OCI-LY1 (cell line): ENCODE results near the gene NUTM2E.
"Not testable (repeated sequence)": the region's sequence is repeated elsewhere in the genome, so short reads cannot be mapped to it uniquely, and the experiment has no call there.

Experiments
- H2AFZ ChIP-seq: fragments of 200-600 bp; sonication (generic), shearing (Covaris generic); 2 replicates; pipeline ENCODE4 v1.6.0; 2014; ENCODE audit warnings: antibody characterized with exemption, mild to moderate bottlenecking, low read length
- H3F3A ChIP-seq: fragments of 200-600 bp; sonication (generic), shearing (Covaris generic); 2 replicates; pipeline ENCODE4 v1.6.0; 2014; ENCODE audit warnings: mild to moderate bottlenecking, antibody characterized with exemption, low read length, moderate library complexity; ENCODE audit not compliant: insufficient read depth
- H3K27ac ChIP-seq: fragments of 200-600 bp; sonication (generic); 2 replicates; pipeline ENCODE4 v1.5.1; 2014; ENCODE audit warnings: low read length, mixed run types, mild to moderate bottlenecking, low read depth; ENCODE audit not compliant: poor library complexity, severe bottlenecking
- H3K27me3 ChIP-seq: fragments of 200-600 bp; sonication (generic); 2 replicates; pipeline ENCODE4 v1.6.0; 2014; ENCODE audit warnings: antibody characterized with exemption, mild to moderate bottlenecking, low read length, moderate library complexity; ENCODE audit not compliant: insufficient read depth
- H3K36me3 ChIP-seq: fragments of 200-600 bp; sonication (generic); 2 replicates; pipeline ENCODE4 v1.6.1; 2014; ENCODE audit warnings: mild to moderate bottlenecking, antibody characterized with exemption, low read length, moderate library complexity, mixed read lengths; ENCODE audit not compliant: insufficient read depth
- H3K4me1 ChIP-seq: fragments of 200-600 bp; sonication (generic); 2 replicates; pipeline ENCODE4 v1.5.1; 2014; ENCODE audit warnings: mild to moderate bottlenecking, low read length, moderate library complexity; ENCODE audit not compliant: insufficient read depth, severe bottlenecking
- H3K4me2 ChIP-seq: fragments of 200-600 bp; sonication (generic), shearing (Covaris generic); 2 replicates; pipeline ENCODE4 v1.6.1; 2014; ENCODE audit warnings: low read length
- H3K4me3 ChIP-seq: fragments of 200-600 bp; sonication (generic); 2 replicates; pipeline ENCODE4 v1.5.1; 2014; ENCODE audit warnings: low read length, low read depth, mild to moderate bottlenecking, mixed read lengths; ENCODE audit not compliant: poor library complexity, severe bottlenecking
- H3K79me2 ChIP-seq: fragments of 200-600 bp; shearing (Covaris generic); 2 replicates; pipeline ENCODE4 v1.6.1; 2016; ENCODE audit warnings: mixed run types, low read length, mixed read lengths; ENCODE audit not compliant: insufficient read depth
- H3K9ac ChIP-seq: fragments of 200-600 bp; sonication (generic), shearing (Covaris generic); 2 replicates; pipeline ENCODE4 v1.6.1; 2014; ENCODE audit warnings: mild to moderate bottlenecking, low read length, mixed read lengths
- H3K9me2 ChIP-seq: fragments of 200-600 bp; sonication (generic), shearing (Covaris generic); 2 replicates; pipeline ENCODE4 v1.6.1; 2014; ENCODE audit warnings: low read depth, mild to moderate bottlenecking, low read length, mixed read lengths
- H3K9me3 ChIP-seq: fragments of 200-600 bp; shearing (Covaris generic); 2 replicates; pipeline ENCODE4 v1.6.1; 2014; ENCODE audit warnings: low read length, mixed read lengths
- H4K20me1 ChIP-seq: fragments of 200-600 bp; sonication (generic), shearing (Covaris generic); 2 replicates; pipeline ENCODE4 v1.6.0; 2016; ENCODE audit warnings: mild to moderate bottlenecking, low read length; ENCODE audit not compliant: insufficient read depth
- CTCF ChIP-seq: fragments of 200-600 bp; sonication (generic), shearing (Covaris generic); IDR thresholded peaks from 2 replicates; pipeline ENCODE4 v1.5.1; 2017; ENCODE audit warnings: mild to moderate bottlenecking, antibody characterized with exemption, low read length, moderate library complexity, mixed read lengths

NUTM2E gene

GRCh38 chr10:79826496-79827215 lies at the start of gene NUTM2E:
NUTM2E (plus strand) TSS chr10:79826739; CDS start chr10:79841741, 15,002 bp downstream.
- not testable (repeated sequence) for H3K9me3 ChIP-seq, H3K4me1 ChIP-seq, H3K27me3 ChIP-seq, H3K9me2 ChIP-seq, H2AFZ ChIP-seq, H3K79me2 ChIP-seq, H3K36me3 ChIP-seq, H4K20me1 ChIP-seq, H3F3A ChIP-seq
- H3K4me3 ChIP-seq = peak within 1 kb of the TSS; percentile 57
- H3K27ac ChIP-seq = peak within 1 kb of the TSS; percentile 41
- H3K9ac ChIP-seq = peak within 1 kb of the TSS; percentile 62; the same call in 1 of the 2 replicates
- peak within 1 kb of the TSS; percentile 21 for H3K4me2 ChIP-seq

- not testable (repeated sequence) for H3K9me2 ChIP-seq, H3F3A ChIP-seq, H3K79me2 ChIP-seq, H2AFZ ChIP-seq, H4K20me1 ChIP-seq, H3K4me1 ChIP-seq, H3K9me3 ChIP-seq, H3K9ac ChIP-seq, H3K36me3 ChIP-seq, H3K27me3 ChIP-seq, H3K4me3 ChIP-seq, H3K27ac ChIP-seq, H3K4me2 ChIP-seq
Measured at GRCh38 chr10:79777997-79778396, 48.5 kb upstream of the NUTM2E start.

- not testable (repeated sequence) for H3F3A ChIP-seq, H3K27me3 ChIP-seq, H3K9ac ChIP-seq, H3K36me3 ChIP-seq, H4K20me1 ChIP-seq, H3K4me3 ChIP-seq, H3K27ac ChIP-seq, H3K4me1 ChIP-seq, H2AFZ ChIP-seq, H3K9me2 ChIP-seq, H3K79me2 ChIP-seq, H3K9me3 ChIP-seq, H3K4me2 ChIP-seq
- peak; percentile 48 for TF ChIP-seq CTCF
Measured at GRCh38 chr10:79779310-79779938, 47.1 kb upstream of the NUTM2E start.

GRCh38 chr10:79779992-79780391 lies 46.5 kb upstream of the NUTM2E start:
- not testable (repeated sequence) for H4K20me1 ChIP-seq, H3K9me3 ChIP-seq, H3K9me2 ChIP-seq, H3K79me2 ChIP-seq, H3K4me3 ChIP-seq, H3K36me3 ChIP-seq, H3F3A ChIP-seq, H3K4me1 ChIP-seq, H3K27ac ChIP-seq, H3K27me3 ChIP-seq, H3K9ac ChIP-seq, H3K4me2 ChIP-seq, H2AFZ ChIP-seq

- H3K27ac ChIP-seq, H3K27me3 ChIP-seq, H3F3A ChIP-seq, H4K20me1 ChIP-seq, H3K4me3 ChIP-seq, H3K9me2 ChIP-seq, H3K9ac ChIP-seq, H2AFZ ChIP-seq, H3K79me2 ChIP-seq, H3K4me1 ChIP-seq, H3K9me3 ChIP-seq, H3K36me3 ChIP-seq, H3K4me2 ChIP-seq: not testable (repeated sequence)
Measured at GRCh38 chr10:79781584-79781983, 45.0 kb upstream of the NUTM2E start.

GRCh38 chr10:79787455-79787952 lies 39.0 kb upstream of the NUTM2E start:
- H3F3A ChIP-seq, H2AFZ ChIP-seq, H3K27ac ChIP-seq, H4K20me1 ChIP-seq, H3K36me3 ChIP-seq, H3K9me2 ChIP-seq, H3K27me3 ChIP-seq, H3K4me2 ChIP-seq, H3K4me1 ChIP-seq, H3K4me3 ChIP-seq, H3K79me2 ChIP-seq, H3K9me3 ChIP-seq, H3K9ac ChIP-seq: not testable (repeated sequence)

GRCh38 chr10:79789351-79789750 lies 37.2 kb upstream of the NUTM2E start:
- not testable (repeated sequence) for H3K27ac ChIP-seq, H3K4me1 ChIP-seq, H3K4me2 ChIP-seq, H3K9ac ChIP-seq, H3K9me2 ChIP-seq, H4K20me1 ChIP-seq, H3K9me3 ChIP-seq, H3K27me3 ChIP-seq, H3F3A ChIP-seq, H3K36me3 ChIP-seq, H3K79me2 ChIP-seq, H2AFZ ChIP-seq, H3K4me3 ChIP-seq
